OCI-LY1 (cell line): Measurements from ENCODE around the gene MAP1LC3C.

Experiments
- H2AFZ ChIP-seq: fragments of 200-600 bp; sonication (generic), shearing (Covaris generic); 2 replicates; pipeline ENCODE4 v1.6.0; 2014; ENCODE audit warnings: antibody characterized with exemption, mild to moderate bottlenecking, low read length
- H3F3A ChIP-seq: fragments of 200-600 bp; sonication (generic), shearing (Covaris generic); 2 replicates; pipeline ENCODE4 v1.6.0; 2014; ENCODE audit warnings: mild to moderate bottlenecking, antibody characterized with exemption, low read length, moderate library complexity; ENCODE audit not compliant: insufficient read depth
- H3K27ac ChIP-seq: fragments of 200-600 bp; sonication (generic); 2 replicates; pipeline ENCODE4 v1.5.1; 2014; ENCODE audit warnings: low read length, mixed run types, mild to moderate bottlenecking, low read depth; ENCODE audit not compliant: poor library complexity, severe bottlenecking
- H3K27me3 ChIP-seq: fragments of 200-600 bp; sonication (generic); 2 replicates; pipeline ENCODE4 v1.6.0; 2014; ENCODE audit warnings: antibody characterized with exemption, mild to moderate bottlenecking, low read length, moderate library complexity; ENCODE audit not compliant: insufficient read depth
- H3K36me3 ChIP-seq: fragments of 200-600 bp; sonication (generic); 2 replicates; pipeline ENCODE4 v1.6.1; 2014; ENCODE audit warnings: mild to moderate bottlenecking, antibody characterized with exemption, low read length, moderate library complexity, mixed read lengths; ENCODE audit not compliant: insufficient read depth
- H3K4me1 ChIP-seq: fragments of 200-600 bp; sonication (generic); 2 replicates; pipeline ENCODE4 v1.5.1; 2014; ENCODE audit warnings: mild to moderate bottlenecking, low read length, moderate library complexity; ENCODE audit not compliant: insufficient read depth, severe bottlenecking
- H3K4me2 ChIP-seq: fragments of 200-600 bp; sonication (generic), shearing (Covaris generic); 2 replicates; pipeline ENCODE4 v1.6.1; 2014; ENCODE audit warnings: low read length
- H3K4me3 ChIP-seq: fragments of 200-600 bp; sonication (generic); 2 replicates; pipeline ENCODE4 v1.5.1; 2014; ENCODE audit warnings: low read length, low read depth, mild to moderate bottlenecking, mixed read lengths; ENCODE audit not compliant: poor library complexity, severe bottlenecking
- H3K79me2 ChIP-seq: fragments of 200-600 bp; shearing (Covaris generic); 2 replicates; pipeline ENCODE4 v1.6.1; 2016; ENCODE audit warnings: mixed run types, low read length, mixed read lengths; ENCODE audit not compliant: insufficient read depth
- H3K9ac ChIP-seq: fragments of 200-600 bp; sonication (generic), shearing (Covaris generic); 2 replicates; pipeline ENCODE4 v1.6.1; 2014; ENCODE audit warnings: mild to moderate bottlenecking, low read length, mixed read lengths
- H3K9me2 ChIP-seq: fragments of 200-600 bp; sonication (generic), shearing (Covaris generic); 2 replicates; pipeline ENCODE4 v1.6.1; 2014; ENCODE audit warnings: low read depth, mild to moderate bottlenecking, low read length, mixed read lengths
- H3K9me3 ChIP-seq: fragments of 200-600 bp; shearing (Covaris generic); 2 replicates; pipeline ENCODE4 v1.6.1; 2014; ENCODE audit warnings: low read length, mixed read lengths
- H4K20me1 ChIP-seq: fragments of 200-600 bp; sonication (generic), shearing (Covaris generic); 2 replicates; pipeline ENCODE4 v1.6.0; 2016; ENCODE audit warnings: mild to moderate bottlenecking, low read length; ENCODE audit not compliant: insufficient read depth
- EZH2 ChIP-seq: fragments of 200-600 bp; sonication (generic), shearing (Covaris generic); IDR thresholded peaks from 2 replicates; pipeline ENCODE4 v1.8.0; 2017; ENCODE audit warnings: borderline replicate concordance, mixed run types, mild to moderate bottlenecking, antibody characterized with exemption, low read length, moderate library complexity, mixed read lengths
- TF ChIP-seq, protein P1 (sequence below): fragments of 200-600 bp; sonication (generic), shearing (Covaris generic); IDR thresholded peaks from 2 replicates; pipeline ENCODE4 v1.5.1; 2017; ENCODE audit warnings: mild to moderate bottlenecking, antibody characterized with exemption, low read length, moderate library complexity, mixed read lengths

Gene MAP1LC3C

GRCh38 chr1:241947354-241947753 is 51.5 kb downstream of the MAP1LC3C start:
- Histone ChIP-seq H3K27ac (no peak overlapping the region), H3F3A (no peaks in the 10 kb centered on the region), H3K4me1 (no peaks in the 10 kb centered on the region), H3K4me2 (no peak overlapping the region), H3K9me3 (no peaks in the 10 kb centered on the region), H4K20me1 (no peaks in the 10 kb centered on the region), H3K27me3 (no peaks in the 10 kb centered on the region), H2AFZ (no peak overlapping the region), H3K4me3 (no peak overlapping the region), H3K36me3 (no peaks in the 10 kb centered on the region), H3K79me2 (no peaks in the 10 kb centered on the region), H3K9ac (no peak overlapping the region), H3K9me2 (no peaks in the 10 kb centered on the region)
- no peak for TF ChIP-seq EZH2
- TF ChIP-seq, protein P1, sequence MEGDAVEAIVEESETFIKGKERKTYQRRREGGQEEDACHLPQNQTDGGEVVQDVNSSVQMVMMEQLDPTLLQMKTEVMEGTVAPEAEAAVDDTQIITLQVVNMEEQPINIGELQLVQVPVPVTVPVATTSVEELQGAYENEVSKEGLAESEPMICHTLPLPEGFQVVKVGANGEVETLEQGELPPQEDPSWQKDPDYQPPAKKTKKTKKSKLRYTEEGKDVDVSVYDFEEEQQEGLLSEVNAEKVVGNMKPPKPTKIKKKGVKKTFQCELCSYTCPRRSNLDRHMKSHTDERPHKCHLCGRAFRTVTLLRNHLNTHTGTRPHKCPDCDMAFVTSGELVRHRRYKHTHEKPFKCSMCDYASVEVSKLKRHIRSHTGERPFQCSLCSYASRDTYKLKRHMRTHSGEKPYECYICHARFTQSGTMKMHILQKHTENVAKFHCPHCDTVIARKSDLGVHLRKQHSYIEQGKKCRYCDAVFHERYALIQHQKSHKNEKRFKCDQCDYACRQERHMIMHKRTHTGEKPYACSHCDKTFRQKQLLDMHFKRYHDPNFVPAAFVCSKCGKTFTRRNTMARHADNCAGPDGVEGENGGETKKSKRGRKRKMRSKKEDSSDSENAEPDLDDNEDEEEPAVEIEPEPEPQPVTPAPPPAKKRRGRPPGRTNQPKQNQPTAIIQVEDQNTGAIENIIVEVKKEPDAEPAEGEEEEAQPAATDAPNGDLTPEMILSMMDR: no peak
